HCT116 (cell line): ENCODE data around the gene RCAN2.

Source experiments
- CTCF ChIP-seq, 3 experiments: fragments of 200-600 bp in 1 of 3; sonication (generic) in 1 of 3; IDR thresholded peaks in 2 of 3; conservative IDR thresholded peaks in 1 of 3; 2 replicates each; pipeline ENCODE4 v1.5.1; 2012 to 2017; ENCODE audit warnings: low read depth in 2 of 3, low read length in 2 of 3, antibody characterized with exemption in 1 of 3, borderline replicate concordance in 1 of 3, control low read depth in 1 of 3, mild to moderate bottlenecking in 1 of 3, mixed read lengths in 1 of 3, mixed run types in 1 of 3, moderate library complexity in 1 of 3; ENCODE audit not compliant: insufficient read depth in 1 of 3
- EZH2phosphoT487 ChIP-seq: fragments of 200-600 bp; IDR thresholded peaks from 2 replicates; pipeline ENCODE4 v1.6.1; 2018; ENCODE audit warnings: antibody characterized with exemption, borderline replicate concordance
- FOSL1 ChIP-seq: IDR thresholded peaks from 2 replicates; pipeline ENCODE4 v1.6.1; 2012; ENCODE audit warnings: low read depth
- MAX ChIP-seq: IDR thresholded peaks from 2 replicates; pipeline ENCODE4 v1.6.1; 2012
- POLR2A ChIP-seq: IDR thresholded peaks from 2 replicates; pipeline ENCODE4 v1.7.0; 2011; ENCODE audit warnings: borderline replicate concordance; ENCODE audit not compliant: insufficient read depth, insufficient read length; ENCODE audit errors: extremely low read depth
- TF ChIP-seq, protein P1 (sequence below): IDR thresholded peaks from 2 replicates; pipeline ENCODE4 v1.6.1; 2012; ENCODE audit warnings: low read depth

GRCh38 chr6:46246727-46247126, 244.5 kb downstream of the RCAN2 start:
- TF ChIP-seq CTCF (IDR thresholded peaks at IDR 0.05 in 2 of 3, conservative IDR thresholded peaks at IDR 0.05 in 1 of 3; ENCODE audit: borderline replicate concordance in 1 of 3, insufficient read depth in 1 of 3, low read depth in 2 of 3, low read length in 2 of 3) (no peak), FOSL1 (no peak), EZH2phosphoT487 (no peak), POLR2A (no peak), MAX (no peak)
- TF ChIP-seq, protein P1, sequence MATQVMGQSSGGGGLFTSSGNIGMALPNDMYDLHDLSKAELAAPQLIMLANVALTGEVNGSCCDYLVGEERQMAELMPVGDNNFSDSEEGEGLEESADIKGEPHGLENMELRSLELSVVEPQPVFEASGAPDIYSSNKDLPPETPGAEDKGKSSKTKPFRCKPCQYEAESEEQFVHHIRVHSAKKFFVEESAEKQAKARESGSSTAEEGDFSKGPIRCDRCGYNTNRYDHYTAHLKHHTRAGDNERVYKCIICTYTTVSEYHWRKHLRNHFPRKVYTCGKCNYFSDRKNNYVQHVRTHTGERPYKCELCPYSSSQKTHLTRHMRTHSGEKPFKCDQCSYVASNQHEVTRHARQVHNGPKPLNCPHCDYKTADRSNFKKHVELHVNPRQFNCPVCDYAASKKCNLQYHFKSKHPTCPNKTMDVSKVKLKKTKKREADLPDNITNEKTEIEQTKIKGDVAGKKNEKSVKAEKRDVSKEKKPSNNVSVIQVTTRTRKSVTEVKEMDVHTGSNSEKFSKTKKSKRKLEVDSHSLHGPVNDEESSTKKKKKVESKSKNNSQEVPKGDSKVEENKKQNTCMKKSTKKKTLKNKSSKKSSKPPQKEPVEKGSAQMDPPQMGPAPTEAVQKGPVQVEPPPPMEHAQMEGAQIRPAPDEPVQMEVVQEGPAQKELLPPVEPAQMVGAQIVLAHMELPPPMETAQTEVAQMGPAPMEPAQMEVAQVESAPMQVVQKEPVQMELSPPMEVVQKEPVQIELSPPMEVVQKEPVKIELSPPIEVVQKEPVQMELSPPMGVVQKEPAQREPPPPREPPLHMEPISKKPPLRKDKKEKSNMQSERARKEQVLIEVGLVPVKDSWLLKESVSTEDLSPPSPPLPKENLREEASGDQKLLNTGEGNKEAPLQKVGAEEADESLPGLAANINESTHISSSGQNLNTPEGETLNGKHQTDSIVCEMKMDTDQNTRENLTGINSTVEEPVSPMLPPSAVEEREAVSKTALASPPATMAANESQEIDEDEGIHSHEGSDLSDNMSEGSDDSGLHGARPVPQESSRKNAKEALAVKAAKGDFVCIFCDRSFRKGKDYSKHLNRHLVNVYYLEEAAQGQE: no peak
